Cardiac fibroblast (primary cell): ENCODE results near the gene MYL6B.

Experiments
- DNase-seq, 2 donors: peaks; one replicate each; pipeline versions ENCODE4 v3.0.0 to v3.0.0-alpha.2; 2010; ENCODE audit warnings: low read depth in 2 of 2
- H3K4me3 ChIP-seq, 2 donors: replicated peaks in 1 of 2; 1 replicate in 1 of 2; 2 replicates in 1 of 2; pipeline ENCODE4 v1.5.1; 2011; ENCODE audit warnings: low read depth in 2 of 2, low read length in 2 of 2, mild to moderate bottlenecking in 2 of 2, moderate library complexity in 1 of 2
- CTCF ChIP-seq: IDR thresholded peaks from one replicate; pipeline ENCODE4 v1.5.1; 2011; ENCODE audit warnings: low read depth, mild to moderate bottlenecking, low read length, inconsistent platforms

The MYL6B gene

DNA sequence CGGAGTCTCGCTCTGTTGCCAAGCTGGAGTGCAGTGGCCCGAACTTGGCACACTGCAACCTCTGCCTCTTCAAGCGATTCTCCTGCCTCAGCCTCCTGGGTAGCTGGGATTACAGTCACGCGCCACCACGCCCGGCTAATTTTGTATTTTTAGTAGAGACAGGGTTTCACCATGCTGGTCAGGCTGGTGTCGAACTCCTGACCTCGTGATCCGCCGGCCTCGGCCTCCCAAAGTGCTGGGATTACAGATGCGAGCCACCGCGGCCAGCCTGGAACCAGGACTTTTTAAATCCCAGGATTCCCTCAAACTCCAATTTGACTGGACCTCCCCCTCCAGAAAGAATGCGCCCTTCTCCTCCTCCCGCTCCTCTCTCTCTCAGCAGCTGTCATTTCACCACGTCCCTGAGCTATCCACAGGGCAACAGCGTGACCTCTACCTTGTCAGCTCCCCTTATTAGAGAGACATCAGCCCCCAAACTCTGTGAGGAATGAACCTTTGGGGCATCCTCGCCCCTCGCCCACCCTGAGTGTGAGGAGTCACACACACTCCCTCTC lies 22.4 kb upstream of the MYL6B start:
- TF ChIP-seq CTCF = no peak
- DNase-seq = no peak
- peak overlapping the region in 1 of 2 donors; percentile 88 for H3K4me3 ChIP-seq

DNA sequence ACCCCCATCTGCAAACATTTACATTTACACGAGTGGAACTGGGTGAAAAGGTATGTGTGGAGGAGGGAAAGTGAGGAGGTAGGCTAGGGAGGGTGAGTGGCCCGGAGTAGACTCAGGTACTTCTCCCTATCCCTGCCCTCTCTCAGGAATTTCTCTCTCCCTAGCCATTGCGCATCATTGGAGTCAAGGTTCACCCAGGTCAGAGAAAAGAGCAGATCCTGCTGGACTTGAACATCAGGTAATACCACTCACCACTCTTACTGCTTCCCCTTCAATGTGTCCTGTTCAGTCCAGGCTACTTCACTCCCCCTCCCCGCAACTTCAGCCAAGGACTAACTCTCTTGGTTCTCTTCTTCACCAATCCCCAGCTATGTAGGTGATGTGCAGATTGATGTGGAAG lies 21.5 kb upstream of the MYL6B start:
- TF ChIP-seq CTCF = no peak
- no peak for DNase-seq
- H3K4me3 ChIP-seq = no peak overlapping the region

DNA sequence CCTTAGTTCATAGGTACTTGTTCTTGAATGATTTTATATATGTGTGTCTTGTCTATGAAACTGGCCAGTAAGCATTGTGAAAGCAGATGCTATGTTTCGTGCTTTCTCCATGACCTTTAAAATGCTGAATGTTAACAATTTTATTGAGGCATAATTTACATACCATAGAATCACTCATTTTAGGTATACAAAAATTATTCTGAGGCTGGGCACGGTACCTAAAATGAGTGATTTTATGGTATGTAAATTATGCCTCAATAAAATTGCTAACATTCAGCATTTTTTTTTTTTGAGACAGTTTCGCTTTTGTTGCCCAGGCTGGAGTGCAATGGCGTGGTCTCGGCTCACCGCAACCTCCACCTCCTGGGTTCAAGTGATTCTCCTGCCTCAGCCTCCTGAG lies 17.5 kb upstream of the MYL6B start:
- no peak overlapping the region for H3K4me3 ChIP-seq
- no peak for TF ChIP-seq CTCF
- DNase-seq = no peak

DNA sequence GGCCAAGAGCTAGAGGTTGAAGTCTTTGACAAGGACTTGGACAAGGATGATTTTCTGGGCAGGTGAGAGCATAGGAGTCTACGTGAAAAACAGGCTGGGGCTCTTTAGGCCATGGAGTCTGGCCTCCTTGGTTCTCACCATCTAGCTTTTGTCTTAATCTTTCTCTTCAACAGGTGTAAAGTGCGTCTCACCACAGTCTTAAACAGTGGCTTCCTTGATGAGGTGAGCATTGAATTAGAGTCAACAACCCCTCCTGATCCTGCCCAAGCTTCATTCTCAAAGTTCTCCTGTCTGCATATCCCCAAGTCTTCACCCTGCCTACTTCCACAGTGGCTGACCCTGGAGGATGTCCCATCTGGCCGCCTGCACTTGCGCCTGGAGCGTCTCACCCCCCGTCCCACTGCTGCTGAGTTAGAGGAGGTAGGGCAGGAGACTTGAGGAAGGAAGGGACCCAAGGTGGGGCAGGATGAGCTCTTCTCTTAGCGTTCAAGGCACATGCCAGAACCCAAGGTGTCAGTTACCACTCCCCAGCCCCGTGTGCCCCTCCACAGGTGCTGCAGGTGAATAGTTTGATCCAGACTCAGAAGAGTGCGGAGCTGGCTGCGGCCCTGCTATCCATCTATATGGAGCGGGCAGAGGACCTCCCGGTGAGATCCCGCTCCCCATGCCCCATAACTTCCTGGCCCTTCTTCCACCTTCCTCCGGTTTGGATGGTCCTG lies 14.4 kb upstream of the MYL6B start:
- DNase-seq = no peak
- H3K4me3 ChIP-seq = no peak overlapping the region

DNA sequence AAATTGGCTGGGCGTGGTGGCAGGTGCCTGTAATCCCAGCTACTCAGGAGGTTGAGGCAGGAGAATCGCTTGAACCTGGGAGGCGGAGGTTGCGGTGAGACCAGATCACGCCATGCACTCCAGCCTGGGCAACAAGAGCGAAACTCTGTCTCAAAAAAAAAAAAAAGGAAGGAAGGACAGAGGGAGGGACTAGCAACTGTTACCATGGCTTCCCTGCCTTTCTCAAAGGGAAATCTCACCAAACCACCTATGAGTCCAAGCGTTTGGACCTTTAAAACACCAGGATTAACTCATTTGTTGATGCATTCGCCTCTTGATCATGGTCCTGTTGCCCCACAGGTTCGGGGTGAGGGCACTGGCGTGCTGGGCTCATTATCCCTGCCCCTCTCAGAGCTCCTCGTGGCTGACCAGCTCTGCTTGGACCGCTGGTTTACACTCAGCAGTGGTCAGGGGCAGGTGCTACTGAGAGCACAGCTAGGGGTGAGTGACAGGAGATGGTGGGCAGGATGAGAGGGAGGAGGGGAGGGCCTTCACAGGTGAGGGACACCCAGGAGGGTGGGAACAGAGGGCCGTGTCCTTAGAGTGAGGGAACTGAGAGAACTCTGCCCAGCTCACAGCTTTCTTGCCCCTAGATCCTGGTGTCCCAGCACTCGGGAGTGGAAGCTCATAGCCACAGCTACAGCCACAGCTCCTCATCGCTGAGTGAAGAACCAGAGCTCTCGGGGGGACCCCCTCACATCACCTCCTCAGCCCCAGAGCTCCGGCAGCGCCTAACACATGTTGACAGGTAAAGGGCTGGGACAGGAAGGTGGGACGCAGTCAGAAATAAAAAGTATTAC lies 10.2 kb upstream of the MYL6B start:
- no peak overlapping the region for H3K4me3 ChIP-seq
- TF ChIP-seq CTCF = no peak

More for the DNA sequence above, 14.4 kb upstream of the MYL6B start:
- TF ChIP-seq CTCF = no peak

GRCh38 chr12:56143217-56143616 lies 9.2 kb upstream of the MYL6B start:
- DNase-seq = peak in 1 of 2 donors; percentile 35
- no peak overlapping the region for H3K4me3 ChIP-seq
- TF ChIP-seq CTCF = no peak

More for the DNA sequence above, 10.2 kb upstream of the MYL6B start:
- no peak for DNase-seq
